Skeletal muscle satellite cell (primary cell): ENCODE results near the gene ZNF385B. TPM values are rescaled to one million over a fixed set of nuclear protein-coding genes. Genes with fewer than 3 reads are reported as not detected.
A peak's percentile ranks its signal among the peaks of the same experiment; 100 is the strongest.
"Not testable (repeated sequence)": the region's sequence is repeated elsewhere in the genome, so short reads cannot be mapped to it uniquely, and the experiment has no call there.

Experiments
- H3K27me3 ChIP-seq: 2 replicates; pipeline ENCODE4 v1.7.0; 2013; ENCODE audit warnings: low read length; ENCODE audit not compliant: control insufficient read depth, insufficient read depth
- H3K36me3 ChIP-seq: 2 replicates; pipeline ENCODE4 v1.7.0; 2013; ENCODE audit warnings: mild to moderate bottlenecking, control low read depth, low read length; ENCODE audit not compliant: insufficient read depth
- H3K4me1 ChIP-seq: 2 replicates; pipeline ENCODE4 v1.7.0; 2013; ENCODE audit warnings: low read length; ENCODE audit not compliant: control insufficient read depth, insufficient read depth
- H3K4me2 ChIP-seq: 2 replicates; pipeline ENCODE4 v1.7.0; 2013; ENCODE audit warnings: mild to moderate bottlenecking, low read length
- H3K4me3 ChIP-seq: 2 replicates; pipeline ENCODE4 v1.7.0; 2013; ENCODE audit warnings: low read length
- H3K9ac ChIP-seq: 2 replicates; pipeline ENCODE4 v1.7.0; 2013; ENCODE audit warnings: mild to moderate bottlenecking, low read depth, low read length, moderate library complexity
- H3K9me3 ChIP-seq: replicated peaks from 2 replicates; pipeline ENCODE4 v1.7.0; 2013; ENCODE audit warnings: mild to moderate bottlenecking, control low read depth, low read length
- total RNA-seq: library from RNA; depleted of rRNA; stranded (reverse); fragments of >200 nt; gene quantifications from 2 replicates; pipeline ENCODE4 v1.2.3, GENCODE V29; 2012; rRNA removed

Gene ZNF385B
- total RNA-seq, result 0.22 TPM in 1 of 2 replicates, not detected in the other

GRCh38 chr2:179861416-179862067 lies at the start of gene ZNF385B:
Gene ZNF385B (minus strand): TSS chr2:179861612.
- H3K9ac ChIP-seq, result no peak within 1 kb of the TSS
- H3K36me3 ChIP-seq, result no peaks in the 10 kb centered on the region
- no peaks in the 10 kb centered on the region for H3K9me3 ChIP-seq
- H3K4me1 ChIP-seq, result peaks cover 7% of the 10 kb centered on the region
- H3K4me3 ChIP-seq, result peak within 1 kb of the TSS; percentile 76
- peaks cover 66% of the 10 kb centered on the region for H3K27me3 ChIP-seq
- H3K4me2 ChIP-seq, result peak within 1 kb of the TSS; percentile 99

GRCh38 chr2:179910735-179911113 lies 49.3 kb upstream of the ZNF385B start:
- H3K9me3 ChIP-seq, result no peaks in the 10 kb centered on the region
- no peaks in the 10 kb centered on the region for H3K36me3 ChIP-seq
- no peak overlapping the region for H3K4me2 ChIP-seq
- no peak overlapping the region for H3K9ac ChIP-seq
- H3K4me3 ChIP-seq, result no peak overlapping the region
- H3K4me1 ChIP-seq, result no peaks in the 10 kb centered on the region
- H3K27me3 ChIP-seq, result peaks cover 3% of the 10 kb centered on the region

- no peak overlapping the region for H3K9ac ChIP-seq
- H3K36me3 ChIP-seq, result no peaks in the 10 kb centered on the region
- no peak overlapping the region for H3K4me3 ChIP-seq
- H3K4me2 ChIP-seq, result no peak overlapping the region
- no peaks in the 10 kb centered on the region for H3K9me3 ChIP-seq
- H3K27me3 ChIP-seq, result peaks cover 3% of the 10 kb centered on the region
- H3K4me1 ChIP-seq, result no peaks in the 10 kb centered on the region
These were observed 48.7 kb upstream of the ZNF385B start for GRCh38 chr2:179909845-179910734.

GRCh38 chr2:179900655-179901054 lies 39.2 kb upstream of the ZNF385B start:
- no peaks in the 10 kb centered on the region for H3K4me1 ChIP-seq
- H3K27me3 ChIP-seq, result no peaks in the 10 kb centered on the region
- H3K36me3 ChIP-seq, result no peaks in the 10 kb centered on the region
- no peaks in the 10 kb centered on the region for H3K9me3 ChIP-seq
- no peak overlapping the region for H3K4me2 ChIP-seq
- no peak overlapping the region for H3K9ac ChIP-seq
- H3K4me3 ChIP-seq, result no peak overlapping the region

- H3K4me2 ChIP-seq, result no peak overlapping the region
- no peaks in the 10 kb centered on the region for H3K36me3 ChIP-seq
- peaks cover 6% of the 10 kb centered on the region for H3K27me3 ChIP-seq
- no peak overlapping the region for H3K4me3 ChIP-seq
- H3K4me1 ChIP-seq, result no peaks in the 10 kb centered on the region
- no peak overlapping the region for H3K9ac ChIP-seq
- no peaks in the 10 kb centered on the region for H3K9me3 ChIP-seq
These were observed 38.3 kb upstream of the ZNF385B start for GRCh38 chr2:179899666-179900065.

- no peaks in the 10 kb centered on the region for H3K4me1 ChIP-seq
- H3K36me3 ChIP-seq, result no peaks in the 10 kb centered on the region
- H3K9me3 ChIP-seq, result no peaks in the 10 kb centered on the region
- H3K4me3 ChIP-seq, result no peak overlapping the region
- no peak overlapping the region for H3K4me2 ChIP-seq
- H3K9ac ChIP-seq, result no peak overlapping the region
- H3K27me3 ChIP-seq, result peaks cover 6% of the 10 kb centered on the region
These were observed 37.5 kb upstream of the ZNF385B start for GRCh38 chr2:179898873-179899272.

GRCh38 chr2:179893616-179894015 lies 32.2 kb upstream of the ZNF385B start:
- Histone ChIP-seq H3K9me3 (no peaks in the 10 kb centered on the region), H3K4me3 (no peak overlapping the region), H3K4me2 (no peak overlapping the region), H3K9ac (no peak overlapping the region), H3K27me3 (peaks cover 9% of the 10 kb centered on the region), H3K36me3 (no peaks in the 10 kb centered on the region), H3K4me1 (no peaks in the 10 kb centered on the region)

- Histone ChIP-seq H3K9ac (no peak overlapping the region), H3K4me3 (no peak overlapping the region), H3K36me3 (no peaks in the 10 kb centered on the region), H3K27me3 (peaks cover 9% of the 10 kb centered on the region), H3K9me3 (no peaks in the 10 kb centered on the region), H3K4me1 (no peaks in the 10 kb centered on the region), H3K4me2 (no peak overlapping the region)
These were observed 29.8 kb upstream of the ZNF385B start for GRCh38 chr2:179891237-179891636.

GRCh38 chr2:179890666-179891065 lies 29.3 kb upstream of the ZNF385B start:
- H3K4me2 ChIP-seq, result no peak overlapping the region
- no peak overlapping the region for H3K9ac ChIP-seq
- H3K36me3 ChIP-seq, result no peaks in the 10 kb centered on the region
- H3K9me3 ChIP-seq, result no peaks in the 10 kb centered on the region
- H3K27me3 ChIP-seq, result peaks cover 9% of the 10 kb centered on the region
- H3K4me3 ChIP-seq, result no peak overlapping the region
- no peaks in the 10 kb centered on the region for H3K4me1 ChIP-seq

- not testable (repeated sequence) for H3K4me2 ChIP-seq, H3K4me3 ChIP-seq, H3K36me3 ChIP-seq, H3K9me3 ChIP-seq, H3K4me1 ChIP-seq, H3K9ac ChIP-seq, H3K27me3 ChIP-seq
These were observed 27.2 kb upstream of the ZNF385B start for GRCh38 chr2:179888642-179889041.

GRCh38 chr2:179884193-179884592 lies 22.8 kb upstream of the ZNF385B start:
- H3K9ac ChIP-seq, result no peak overlapping the region
- no peaks in the 10 kb centered on the region for H3K36me3 ChIP-seq
- H3K9me3 ChIP-seq, result no peaks in the 10 kb centered on the region
- H3K4me3 ChIP-seq, result no peak overlapping the region
- H3K4me1 ChIP-seq, result no peaks in the 10 kb centered on the region
- H3K4me2 ChIP-seq, result no peak overlapping the region
- peaks cover 3% of the 10 kb centered on the region for H3K27me3 ChIP-seq
